ENCODE data around the gene EFCAB10. TPM values are rescaled to one million over a fixed set of nuclear protein-coding genes. Genes with fewer than 3 reads are reported as not detected.

The EFCAB10 gene
- total and polyA plus RNA-seq, 2 of the 13 experiments (the other 11 are each of a cell fraction or from before 2014, with no cell fraction given), result 0.40 TPM; not detected in 1

- TF ChIP-seq SOX6 (IDR thresholded peaks at IDR 0.05) (no peak), SOX6 (CRISPR knock-in tag; IDR thresholded peaks at IDR 0.05) (peak; percentile 80), HOMEZ (CRISPR knock-in tag; IDR thresholded peaks at IDR 0.05; ENCODE audit: low read depth) (peak; percentile 91), HOXA5 (CRISPR knock-in tag; IDR thresholded peaks at IDR 0.05) (peak; percentile 61; the same call in 1 of the 2 replicates), ZBTB42 (CRISPR knock-in tag; IDR thresholded peaks at IDR 0.05) (no peak), CSRNP2 (CRISPR knock-in tag; conservative IDR thresholded peaks at IDR 0.05; ENCODE audit: low read depth) (0 out of 2 replicates have a peak, but pooled peaks have one; percentile 68), ZBTB7B (CRISPR knock-in tag; IDR thresholded peaks at IDR 0.05) (peak; percentile 38; the same call in 1 of the 2 replicates), TBX2 (CRISPR knock-in tag; IDR thresholded peaks at IDR 0.05; ENCODE audit: borderline replicate concordance) (peak; percentile 85; the same call in 1 of the 2 replicates), THAP11 (CRISPR knock-in tag; IDR thresholded peaks at IDR 0.05) (peak; percentile 93), NR2F6 (IDR thresholded peaks at IDR 0.05) (no peak), NR2F6 (CRISPR knock-in tag; IDR thresholded peaks at IDR 0.05) (peak; percentile 38; the same call in 1 of the 2 replicates), ZXDC (CRISPR knock-in tag; IDR thresholded peaks at IDR 0.05) (no peak), AKNA (CRISPR knock-in tag; IDR thresholded peaks at IDR 0.05; ENCODE audit: borderline replicate concordance) (no peak), CREBL2 (CRISPR knock-in tag; IDR thresholded peaks at IDR 0.05; ENCODE audit: borderline replicate concordance) (no peak), ATF7-NPFF (CRISPR knock-in tag; IDR thresholded peaks at IDR 0.05; ENCODE audit: low read depth) (peak; percentile 24; the same call in 1 of the 2 replicates), FOXK1 (CRISPR knock-in tag; IDR thresholded peaks at IDR 0.05; ENCODE audit: borderline replicate concordance, low read depth) (peak; percentile 73; the same call in 1 of the 2 replicates), U2AF2 (IDR thresholded peaks at IDR 0.05; ENCODE audit: low read depth, low read length) (no peak)
Measured at GRCh38 chr7:105531792-105532671, 49.3 kb downstream of the EFCAB10 start, which contains the start of gene RINT1 (continued).
